CD4-positive, alpha-beta T cell (primary cell): ENCODE measurements around the gene PTGER4. TPM values are rescaled to one million over a fixed set of nuclear protein-coding genes. Genes with fewer than 3 reads are reported as not detected.
"Not testable (repeated sequence)": the region's sequence is repeated elsewhere in the genome, so short reads cannot be mapped to it uniquely, and the experiment has no call there.

ENCODE experiments used
- ATAC-seq: fragments of 200-7000 bp; cut with Tn5 transposase; one replicate; pipeline ENCODE4 v1.10.0; 2022; ENCODE audit warnings: mild to moderate bottlenecking; ENCODE audit not compliant: poor library complexity
- CTCF ChIA-PET: fragments of 350-600 bp; sonication (Branson Sonifier 250); formaldehyde crosslinking; loops from one replicate; lab custom pipeline; 2021; ENCODE audit warnings: antibody characterized with exemption, inconsistent platforms; lab: Charles Lee
- POLR2A ChIA-PET: fragments of 350-600 bp; sonication (Branson Sonifier 250); formaldehyde crosslinking; loops from one replicate; lab custom pipeline; 2021; ENCODE audit warnings: antibody characterized with exemption, inconsistent platforms; lab: Charles Lee
- DNase-seq, 14 experiments: peaks; one replicate each; pipeline ENCODE4 v3.0.0-alpha.2; 2013 to 2020; ENCODE audit warnings: mixed read lengths in 2 of 14
- H3K27ac ChIP-seq, 2 donors: one replicate each; pipeline versions ENCODE4 v1.5.1 to v1.7.0; 2013; ENCODE audit warnings: low read length in 2 of 2, low read depth in 1 of 2, mild to moderate bottlenecking in 1 of 2
- H3K27me3 ChIP-seq, 2 experiments: 1 replicate in 1 of 2; 2 replicates in 1 of 2; pipeline versions ENCODE4 v1.6.1 to v1.7.0; 2013; ENCODE audit warnings: low read length in 2 of 2, control low read depth in 1 of 2, mild to moderate bottlenecking in 1 of 2, moderate library complexity in 1 of 2; ENCODE audit not compliant: insufficient read depth in 2 of 2, control insufficient read depth in 1 of 2
- H3K36me3 ChIP-seq: one replicate; pipeline ENCODE4 v1.6.1; 2013; ENCODE audit warnings: low read length, control low read depth; ENCODE audit not compliant: insufficient read depth
- H3K4me1 ChIP-seq: one replicate; pipeline ENCODE4 v1.6.1; 2013; ENCODE audit warnings: low read length, control low read depth; ENCODE audit not compliant: insufficient read depth
- H3K4me3 ChIP-seq: one replicate; pipeline ENCODE4 v1.5.1; 2013; ENCODE audit warnings: mild to moderate bottlenecking, low read length, moderate library complexity
- H3K9me3 ChIP-seq, 2 experiments: 1 replicate in 1 of 2; 2 replicates in 1 of 2; pipeline versions ENCODE4 v1.6.1 to v1.7.0; 2013; ENCODE audit warnings: low read length in 2 of 2, mild to moderate bottlenecking in 2 of 2, control low read depth in 1 of 2, moderate library complexity in 1 of 2; ENCODE audit not compliant: control insufficient read depth in 1 of 2, insufficient read depth in 1 of 2
- H3K27ac Mint-ChIP-seq: one replicate; pipeline ENCODE4 v1.8.0; 2020; ENCODE audit warnings: mixed read lengths
- H3K27me3 Mint-ChIP-seq: one replicate; pipeline ENCODE4 v1.8.0; 2021; ENCODE audit warnings: mixed read lengths
- H3K36me3 Mint-ChIP-seq: one replicate; pipeline ENCODE4 v1.8.0; 2021; ENCODE audit warnings: low read depth, mixed read lengths
- H3K4me1 Mint-ChIP-seq: one replicate; pipeline ENCODE4 v1.8.0; 2021; ENCODE audit warnings: low read depth, mixed read lengths
- H3K4me3 Mint-ChIP-seq: one replicate; pipeline ENCODE4 v1.8.0; 2020; ENCODE audit warnings: mild to moderate bottlenecking, mixed read lengths
- H3K9me3 Mint-ChIP-seq: one replicate; pipeline ENCODE4 v1.8.0; 2020; ENCODE audit warnings: mixed read lengths
- intact Hi-C, 2 experiments: fragments of 100-400 bp; cut with DNase I in 1 of 2; cut with micrococcal nuclease in 1 of 2; formaldehyde crosslinking; loops; one replicate each; pipeline versions ENCODE4 v1.15.1 to v1.9.0; 2023 to 2025; cut with DNase I, micrococcal nuclease
- total RNA-seq, 174 experiments: library from RNA in 2 of 174; stranded (reverse) in 2 of 174; gene quantifications; one replicate each; pipeline ENCODE4 v1.2.3 and lab custom pipeline; 2021 to 2026
- TF ChIP-seq, protein P1 (sequence below): fragments of 200-600 bp; IDR thresholded peaks from one replicate; pipeline ENCODE4 v1.8.0; 2022; ENCODE audit warnings: antibody characterized with exemption, mild to moderate bottlenecking

Gene PTGER4
- total RNA-seq, 2 experiments from 2014 or later, result 352 to 356 TPM

- TF ChIP-seq, protein P1, sequence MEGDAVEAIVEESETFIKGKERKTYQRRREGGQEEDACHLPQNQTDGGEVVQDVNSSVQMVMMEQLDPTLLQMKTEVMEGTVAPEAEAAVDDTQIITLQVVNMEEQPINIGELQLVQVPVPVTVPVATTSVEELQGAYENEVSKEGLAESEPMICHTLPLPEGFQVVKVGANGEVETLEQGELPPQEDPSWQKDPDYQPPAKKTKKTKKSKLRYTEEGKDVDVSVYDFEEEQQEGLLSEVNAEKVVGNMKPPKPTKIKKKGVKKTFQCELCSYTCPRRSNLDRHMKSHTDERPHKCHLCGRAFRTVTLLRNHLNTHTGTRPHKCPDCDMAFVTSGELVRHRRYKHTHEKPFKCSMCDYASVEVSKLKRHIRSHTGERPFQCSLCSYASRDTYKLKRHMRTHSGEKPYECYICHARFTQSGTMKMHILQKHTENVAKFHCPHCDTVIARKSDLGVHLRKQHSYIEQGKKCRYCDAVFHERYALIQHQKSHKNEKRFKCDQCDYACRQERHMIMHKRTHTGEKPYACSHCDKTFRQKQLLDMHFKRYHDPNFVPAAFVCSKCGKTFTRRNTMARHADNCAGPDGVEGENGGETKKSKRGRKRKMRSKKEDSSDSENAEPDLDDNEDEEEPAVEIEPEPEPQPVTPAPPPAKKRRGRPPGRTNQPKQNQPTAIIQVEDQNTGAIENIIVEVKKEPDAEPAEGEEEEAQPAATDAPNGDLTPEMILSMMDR, result no peak
These were observed 45.6 kb upstream of the PTGER4 start for GRCh38 chr5:40634154-40634553.

GRCh38 chr5:40634593-40634992 lies 45.1 kb upstream of the PTGER4 start:
- H3K9me3 Mint-ChIP-seq, result peaks cover 7% of the 10 kb centered on the region

More at GRCh38 chr5:40634154-40634553, 45.6 kb upstream of the PTGER4 start:
- peaks cover 22% of the 10 kb centered on the region for H3K36me3 Mint-ChIP-seq
- ATAC-seq (no peak), DNase-seq (no peak)
- peaks cover 6% of the 10 kb centered on the region for H3K4me1 Mint-ChIP-seq
- ChIA-PET POLR2A (no interaction called here), CTCF (no interaction called here)
- H3K4me3 ChIP-seq, result no peak overlapping the region
- no peaks in the 10 kb centered on the region for H3K36me3 ChIP-seq
- no peak overlapping the region for H3K27ac Mint-ChIP-seq
- peaks cover 7% of the 10 kb centered on the region for H3K9me3 Mint-ChIP-seq
- peaks cover 3 to 4% of the 10 kb centered on the region in 2 experiments for H3K9me3 ChIP-seq
- no peaks in the 10 kb centered on the region for H3K27me3 ChIP-seq
- H3K4me1 ChIP-seq, result no peaks in the 10 kb centered on the region
- H3K4me3 Mint-ChIP-seq, result no peak overlapping the region
- no peak overlapping the region for H3K27ac ChIP-seq
- intact Hi-C loops, result no loop called here
- H3K27me3 Mint-ChIP-seq, result no peaks in the 10 kb centered on the region

DNA sequence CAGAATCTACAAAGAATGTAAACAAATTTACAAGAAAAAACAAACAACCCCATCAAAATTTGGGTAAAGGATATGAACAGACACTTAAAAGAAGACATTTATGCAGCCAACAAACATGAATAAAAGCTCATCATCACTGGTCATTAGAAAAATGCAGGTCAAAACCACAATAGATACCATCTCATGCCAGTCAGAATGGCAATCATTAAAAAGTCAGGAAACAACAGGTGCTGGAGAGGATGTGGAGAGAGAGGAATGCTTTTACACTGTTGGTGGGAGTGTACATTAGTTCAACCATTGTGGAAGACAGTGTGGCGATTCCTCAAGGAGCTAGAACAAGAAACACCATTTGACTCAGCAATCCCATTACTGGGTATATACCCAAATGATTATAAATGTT lies 40.2 kb upstream of the PTGER4 start:
- H3K27me3 ChIP-seq, H3K27ac Mint-ChIP-seq, H3K4me1 Mint-ChIP-seq, ATAC-seq, H3K4me3 ChIP-seq, H3K9me3 Mint-ChIP-seq, intact Hi-C loops, H3K4me1 ChIP-seq, DNase-seq, H3K27me3 Mint-ChIP-seq, H3K4me3 Mint-ChIP-seq, CTCF ChIA-PET, H3K9me3 ChIP-seq, H3K27ac ChIP-seq, H3K36me3 ChIP-seq: not testable (repeated sequence)
- POLR2A ChIA-PET, result interaction anchor here (0.7 kb wide), 1 partner anchor 13 kb away, joined by 3 read pairs; no protein-coding TSS in a partner anchor
- H3K36me3 Mint-ChIP-seq, result peaks cover 22% of the 10 kb centered on the region

More at GRCh38 chr5:40634593-40634992, 45.1 kb upstream of the PTGER4 start:
- peaks cover 22% of the 10 kb centered on the region for H3K36me3 Mint-ChIP-seq
- H3K27me3 Mint-ChIP-seq, result no peaks in the 10 kb centered on the region
- Histone ChIP-seq H3K4me1 (no peaks in the 10 kb centered on the region), H3K27ac (no peak overlapping the region), H3K27me3 (no peaks in the 10 kb centered on the region), H3K9me3 (peaks cover 3 to 4% of the 10 kb centered on the region in 2 experiments), H3K4me3 (no peak overlapping the region), H3K36me3 (no peaks in the 10 kb centered on the region)
- H3K4me1 Mint-ChIP-seq, result peaks cover 6% of the 10 kb centered on the region
- ChIA-PET CTCF (no interaction called here), POLR2A (no interaction called here)
- DNase-seq, result no peak
- intact Hi-C loops, result no loop called here
- TF ChIP-seq, protein P1, result no peak
- ATAC-seq, result no peak
- no peak overlapping the region for H3K4me3 Mint-ChIP-seq
- no peak overlapping the region for H3K27ac Mint-ChIP-seq

- DNase-seq, result no peak
- H3K4me3 ChIP-seq, result no peak overlapping the region
- H3K36me3 ChIP-seq, result no peaks in the 10 kb centered on the region
- H3K27me3 ChIP-seq, result no peaks in the 10 kb centered on the region
- Mint-ChIP-seq H3K36me3 (no peaks in the 10 kb centered on the region), H3K4me1 (peaks cover 35% of the 10 kb centered on the region), H3K27ac (no peak overlapping the region), H3K4me3 (no peak overlapping the region), H3K27me3 (no peaks in the 10 kb centered on the region), H3K9me3 (no peaks in the 10 kb centered on the region)
- intact Hi-C loops, result no loop called here
- H3K9me3 ChIP-seq, result peaks cover 0 to 4% of the 10 kb centered on the region in 2 experiments
- H3K4me1 ChIP-seq, result peaks cover 18% of the 10 kb centered on the region
- TF ChIP-seq, protein P1, result no peak
- H3K27ac ChIP-seq, result no peak overlapping the region
- ChIA-PET POLR2A (interaction anchor here (1.4 kb wide), 1 partner anchor 29 kb away, joined by 6 read pairs; no protein-coding TSS in a partner anchor), CTCF (interaction anchor here (0.6 kb wide), 1 partner anchor 570 kb away, joined by 3 read pairs; no protein-coding TSS in a partner anchor)
- ATAC-seq, result no peak
These were observed 33.4 kb upstream of the PTGER4 start for GRCh38 chr5:40646266-40646665.
